GM12873 (cell line): Measurements from ENCODE around the gene C11orf54.

Experiments used
- TF ChIP-seq, protein P1 (sequence below): IDR thresholded peaks from 2 replicates; pipeline ENCODE4 v1.5.1; 2012; ENCODE audit warnings: low read depth, mild to moderate bottlenecking, moderate library complexity, low read length, control low read depth; ENCODE audit not compliant: insufficient read depth; ENCODE audit errors: missing control alignments

The C11orf54 gene

DNA sequence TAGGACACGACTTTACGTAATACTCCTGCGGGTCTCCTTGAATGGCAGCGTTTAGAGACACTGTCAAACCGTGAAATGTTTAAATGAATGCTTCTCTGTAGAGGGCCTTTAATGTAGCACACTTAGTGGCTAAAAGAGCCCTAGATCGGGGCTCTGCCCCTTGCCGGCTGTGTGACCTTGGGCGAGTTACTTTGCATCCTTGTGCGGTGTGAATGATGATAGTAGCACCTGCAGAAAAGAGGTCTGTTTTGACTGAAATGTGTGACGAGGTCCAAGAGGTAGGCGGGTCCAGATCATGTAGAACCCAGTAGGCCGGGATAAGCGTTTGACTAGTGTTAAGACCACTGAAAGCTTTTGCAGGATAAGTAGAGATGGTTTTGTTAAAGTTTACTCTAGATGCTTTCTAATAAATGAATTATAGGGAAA lies 43.5 kb downstream of the C11orf54 start:
- TF ChIP-seq, protein P1, sequence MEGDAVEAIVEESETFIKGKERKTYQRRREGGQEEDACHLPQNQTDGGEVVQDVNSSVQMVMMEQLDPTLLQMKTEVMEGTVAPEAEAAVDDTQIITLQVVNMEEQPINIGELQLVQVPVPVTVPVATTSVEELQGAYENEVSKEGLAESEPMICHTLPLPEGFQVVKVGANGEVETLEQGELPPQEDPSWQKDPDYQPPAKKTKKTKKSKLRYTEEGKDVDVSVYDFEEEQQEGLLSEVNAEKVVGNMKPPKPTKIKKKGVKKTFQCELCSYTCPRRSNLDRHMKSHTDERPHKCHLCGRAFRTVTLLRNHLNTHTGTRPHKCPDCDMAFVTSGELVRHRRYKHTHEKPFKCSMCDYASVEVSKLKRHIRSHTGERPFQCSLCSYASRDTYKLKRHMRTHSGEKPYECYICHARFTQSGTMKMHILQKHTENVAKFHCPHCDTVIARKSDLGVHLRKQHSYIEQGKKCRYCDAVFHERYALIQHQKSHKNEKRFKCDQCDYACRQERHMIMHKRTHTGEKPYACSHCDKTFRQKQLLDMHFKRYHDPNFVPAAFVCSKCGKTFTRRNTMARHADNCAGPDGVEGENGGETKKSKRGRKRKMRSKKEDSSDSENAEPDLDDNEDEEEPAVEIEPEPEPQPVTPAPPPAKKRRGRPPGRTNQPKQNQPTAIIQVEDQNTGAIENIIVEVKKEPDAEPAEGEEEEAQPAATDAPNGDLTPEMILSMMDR = no peak

DNA sequence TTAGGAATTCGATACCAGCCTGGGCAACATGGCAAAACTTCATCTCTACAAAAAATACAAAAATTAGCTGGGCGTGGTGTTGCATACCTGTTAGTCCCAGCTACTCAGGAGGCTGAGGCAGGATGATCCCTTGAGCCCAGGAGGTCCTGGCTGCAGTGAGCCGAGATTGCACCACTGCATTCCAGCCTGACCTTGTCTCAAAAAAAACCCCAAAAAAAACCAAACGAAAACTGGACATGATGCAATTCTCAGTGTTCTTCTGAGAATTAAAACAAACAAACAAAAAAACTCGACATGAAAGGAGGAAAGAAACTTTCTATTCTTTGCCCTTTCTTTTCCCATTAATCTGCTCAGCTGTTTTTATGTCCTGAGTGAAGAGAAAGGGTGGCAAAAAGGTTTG lies 50.0 kb downstream of the C11orf54 start:
- TF ChIP-seq, protein P1 = no peak

DNA sequence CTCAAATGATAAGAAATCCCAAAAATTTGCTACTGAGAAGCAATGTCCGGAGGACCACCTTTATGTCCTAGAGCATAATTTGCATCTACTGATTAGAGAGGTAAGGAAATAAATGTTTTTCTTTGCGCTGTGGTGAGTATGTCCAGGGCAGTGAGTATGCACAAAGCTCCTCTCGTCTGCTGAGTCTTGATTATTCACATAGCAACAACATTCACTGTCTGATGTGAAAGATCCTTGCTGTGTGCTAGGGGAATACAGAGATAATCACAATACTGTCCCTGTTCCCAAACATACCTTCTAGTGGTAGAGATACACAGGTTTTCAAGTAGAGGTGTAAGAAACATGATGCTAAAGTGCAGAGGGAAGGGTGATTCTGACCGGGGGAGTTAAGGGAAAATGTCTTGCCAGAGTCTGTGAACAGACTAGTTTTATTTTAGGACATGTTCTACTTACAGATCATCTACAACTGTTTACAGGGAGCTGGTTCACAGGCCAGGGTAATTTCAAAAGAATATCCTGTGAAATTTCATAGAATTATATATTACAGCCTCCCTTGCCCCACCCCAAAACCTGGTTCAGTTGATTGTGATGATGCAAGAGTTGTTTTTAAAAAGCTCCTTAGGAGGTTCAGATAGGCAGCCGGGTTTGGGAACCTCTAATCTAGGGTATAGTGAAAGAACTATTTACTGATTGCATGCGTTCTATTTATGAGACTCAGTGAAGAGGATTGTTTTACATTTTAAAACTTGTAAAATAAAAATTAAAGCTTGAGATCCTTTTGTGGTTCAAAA lies 55.2 kb downstream of the C11orf54 start:
- TF ChIP-seq, protein P1 = no peak

DNA sequence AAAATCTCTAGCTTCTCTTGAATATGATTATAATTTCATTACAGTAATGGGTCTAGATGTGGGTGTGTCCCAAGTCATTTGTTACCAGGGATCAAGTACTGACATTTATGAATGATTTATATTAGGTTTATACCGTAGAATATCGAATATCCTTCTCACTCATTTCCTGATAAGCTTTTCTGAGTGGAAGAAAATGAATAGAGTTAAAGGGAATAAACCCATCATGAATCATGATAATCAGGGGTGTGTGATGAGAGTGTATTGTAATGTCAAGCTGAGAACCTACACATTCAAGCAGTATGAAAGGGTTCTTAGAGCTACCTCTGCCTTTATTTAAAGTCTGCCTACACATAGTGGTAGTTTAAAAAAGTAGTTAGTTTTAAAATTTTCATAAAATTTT lies 59.9 kb downstream of the C11orf54 start:
- TF ChIP-seq, protein P1 = no peak

DNA sequence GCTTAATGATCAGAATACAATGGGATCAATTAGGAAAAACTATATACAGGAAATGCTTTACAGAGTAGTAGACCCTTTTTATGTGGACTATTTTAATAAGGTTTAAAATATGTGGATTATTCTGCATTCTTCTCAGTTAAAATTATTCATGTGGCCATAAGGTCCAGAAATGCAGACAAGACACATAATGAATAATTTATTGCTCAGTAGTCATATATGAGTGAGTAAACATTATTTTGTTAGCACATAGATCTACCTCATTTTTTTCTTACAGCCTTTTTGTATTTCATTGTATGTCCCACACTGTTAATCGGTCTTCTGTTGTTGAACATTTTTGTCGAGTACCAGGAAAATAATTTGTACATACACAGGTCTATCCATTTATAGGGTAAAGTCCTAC lies 63.4 kb downstream of the C11orf54 start:
- TF ChIP-seq, protein P1 = no peak

DNA sequence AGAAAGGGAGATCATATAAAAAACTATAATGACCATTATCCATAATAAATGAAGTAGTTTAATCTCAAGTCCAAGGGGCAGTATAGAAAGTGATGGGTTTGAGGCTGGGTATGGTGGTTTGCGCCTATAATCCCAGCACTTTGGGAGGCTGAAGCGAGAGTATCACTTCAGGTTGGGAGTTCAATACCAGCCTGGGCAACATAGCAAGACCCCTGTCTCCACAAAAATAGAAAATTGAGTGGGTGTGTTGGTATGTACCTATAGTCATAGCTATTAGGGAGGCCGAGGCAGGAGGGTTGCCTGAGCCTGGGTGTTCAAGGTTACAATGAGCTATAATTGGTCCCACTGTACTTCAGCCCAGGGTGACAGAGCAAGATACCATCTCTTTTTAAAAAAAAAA lies 66.5 kb downstream of the C11orf54 start:
- TF ChIP-seq, protein P1 = no peak

DNA sequence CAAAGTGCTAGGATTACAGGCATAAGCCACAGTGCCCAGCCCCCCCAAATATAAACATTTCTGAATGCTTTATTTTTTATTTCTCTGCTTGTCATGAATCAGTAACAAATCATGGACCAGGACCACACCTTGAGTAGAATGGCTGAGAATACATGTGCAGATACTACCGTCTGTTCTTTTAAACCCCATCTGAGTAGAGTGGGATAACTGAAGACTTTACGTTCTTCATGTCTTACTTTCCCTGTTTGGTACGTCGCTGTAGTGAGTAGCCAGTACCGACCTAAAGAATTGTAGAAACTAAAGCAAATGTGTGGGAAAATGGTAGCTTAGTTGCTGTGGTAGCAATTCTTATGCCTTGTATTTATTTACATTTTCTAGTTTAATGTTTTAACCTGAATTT lies 72.5 kb downstream of the C11orf54 start:
- TF ChIP-seq, protein P1 = no peak
